Memory B cell (primary cell): ENCODE data around the gene COL18A1.
"Not testable (repeated sequence)": the region's sequence is repeated elsewhere in the genome, so short reads cannot be mapped to it uniquely, and the experiment has no call there.

ENCODE experiments used
- ATAC-seq: fragments of 150-1000 bp; cut with Tn5 transposase; 2 replicates; pipeline ENCODE4 v1.10.0; 2021; ENCODE audit warnings: low read depth, mild to moderate bottlenecking, moderate library complexity
- DNase-seq, 2 donors: peaks; one replicate each; pipeline ENCODE4 v3.0.0; 2022; ENCODE audit warnings: low spot score in 2 of 2
- H3K27ac Mint-ChIP-seq: one replicate; pipeline ENCODE4 v1.8.0; 2022; ENCODE audit warnings: mild to moderate bottlenecking, moderate library complexity, mixed read lengths
- H3K27me3 Mint-ChIP-seq: one replicate; pipeline ENCODE4 v1.8.0; 2022; ENCODE audit warnings: mixed read lengths
- H3K36me3 Mint-ChIP-seq: one replicate; pipeline ENCODE4 v1.8.0; 2022; ENCODE audit warnings: mild to moderate bottlenecking, mixed read lengths
- H3K4me1 Mint-ChIP-seq: one replicate; pipeline ENCODE4 v1.8.0; 2022; ENCODE audit warnings: mixed read lengths
- H3K4me3 Mint-ChIP-seq: one replicate; pipeline ENCODE4 v1.8.0; 2022; ENCODE audit warnings: mild to moderate bottlenecking, moderate library complexity, mixed read lengths
- H3K9me3 Mint-ChIP-seq: one replicate; pipeline ENCODE4 v1.8.0; 2022; ENCODE audit warnings: mixed read lengths

COL18A1 gene

DNA sequence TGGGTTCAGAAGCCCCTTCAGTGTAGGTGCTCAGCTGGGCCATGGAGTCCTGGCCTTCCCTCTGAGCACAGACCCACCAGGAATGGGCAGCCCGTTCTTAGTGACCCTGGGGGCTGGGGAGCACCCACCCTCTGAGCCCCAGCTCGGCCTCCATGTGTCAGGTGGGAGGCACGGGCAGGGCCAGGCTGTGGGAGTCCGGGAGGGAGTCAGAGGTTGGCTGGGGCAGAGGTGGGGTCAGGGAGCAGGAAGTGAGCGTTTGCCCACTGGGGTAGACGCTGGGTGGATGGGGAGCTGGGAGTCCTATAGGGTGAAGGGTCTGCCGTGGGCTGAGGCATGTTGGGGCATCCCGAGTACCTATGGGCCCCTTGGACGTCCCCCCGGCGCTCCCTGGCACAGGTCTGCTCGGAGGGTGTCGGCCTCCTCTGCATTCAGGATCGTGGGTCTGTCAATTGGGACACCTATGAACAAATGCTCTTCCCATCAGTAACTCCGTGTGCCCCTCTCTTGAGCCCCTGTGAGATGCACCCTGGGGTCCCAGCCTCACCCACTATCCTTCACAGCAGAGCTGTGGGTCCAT is 30.5 kb downstream of the COL18A1 start:
- H3K27me3 Mint-ChIP-seq: peaks cover 8% of the 10 kb centered on the region
- DNase-seq (no peak), ATAC-seq (no peak)
- no peaks in the 10 kb centered on the region for H3K9me3 Mint-ChIP-seq
- no peaks in the 10 kb centered on the region for H3K36me3 Mint-ChIP-seq
- no peak overlapping the region for H3K4me3 Mint-ChIP-seq
- H3K27ac Mint-ChIP-seq: no peak overlapping the region
- no peaks in the 10 kb centered on the region for H3K4me1 Mint-ChIP-seq

DNA sequence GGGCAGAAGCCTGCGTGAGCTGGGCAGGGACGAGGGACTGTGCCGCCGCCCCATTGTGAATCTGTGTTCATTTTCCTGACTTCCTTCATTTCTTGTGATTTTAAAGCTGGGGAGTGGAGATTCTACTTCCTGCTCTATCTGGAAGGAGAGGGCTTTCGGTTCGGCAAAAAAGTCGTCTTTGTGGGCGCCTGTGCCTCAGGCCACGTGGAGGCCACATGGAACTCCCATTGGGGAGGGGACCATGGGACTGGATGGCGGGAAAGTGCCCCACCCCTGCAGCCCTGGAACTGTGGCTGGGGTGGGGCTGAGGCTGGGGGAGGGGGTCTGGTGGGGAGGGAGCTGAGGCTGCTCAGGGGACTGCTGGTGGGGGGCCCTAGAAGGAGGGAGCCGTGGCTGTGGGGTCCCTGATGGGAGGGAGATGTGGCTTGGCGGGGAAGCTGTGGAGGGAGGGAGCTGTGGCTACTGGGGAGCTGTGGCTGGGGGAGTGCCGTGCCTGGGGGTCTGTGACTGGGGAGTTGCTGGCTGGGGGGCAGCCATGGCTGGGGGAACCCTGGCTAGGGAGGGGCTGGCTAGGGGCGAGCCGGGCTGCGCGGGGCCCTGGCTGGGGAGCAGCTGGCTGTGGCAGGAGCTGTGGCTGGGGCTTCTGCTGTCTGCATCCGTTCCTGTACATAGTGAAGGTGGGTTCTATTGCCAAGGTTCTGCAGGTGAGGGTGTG is 31.5 kb downstream of the COL18A1 start:
- no peak overlapping the region for H3K4me3 Mint-ChIP-seq
- DNase-seq (no peak), ATAC-seq (no peak)
- peaks cover 8% of the 10 kb centered on the region for H3K27me3 Mint-ChIP-seq
- no peaks in the 10 kb centered on the region for H3K4me1 Mint-ChIP-seq
- no peaks in the 10 kb centered on the region for H3K9me3 Mint-ChIP-seq
- no peaks in the 10 kb centered on the region for H3K36me3 Mint-ChIP-seq
- no peak overlapping the region for H3K27ac Mint-ChIP-seq

DNA sequence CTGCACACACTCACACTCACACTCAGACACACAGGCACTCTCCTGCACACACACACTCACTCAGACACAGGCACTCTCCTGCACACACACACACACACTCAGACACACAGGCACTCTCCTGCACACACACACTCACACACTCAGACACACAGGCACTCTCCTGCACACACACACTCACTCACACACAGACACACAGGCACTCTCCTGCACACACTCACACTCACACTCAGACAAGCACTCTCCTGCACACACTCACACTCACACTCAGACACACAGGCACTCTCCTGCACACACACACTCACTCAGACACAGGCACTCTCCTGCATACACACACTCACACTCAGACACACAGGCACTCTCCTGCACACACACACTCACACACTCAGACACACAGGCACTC is 32.9 kb downstream of the COL18A1 start:
- not testable (repeated sequence) for H3K36me3 Mint-ChIP-seq, ATAC-seq, H3K27ac Mint-ChIP-seq, DNase-seq, H3K4me3 Mint-ChIP-seq, H3K9me3 Mint-ChIP-seq, H3K27me3 Mint-ChIP-seq, H3K4me1 Mint-ChIP-seq

DNA sequence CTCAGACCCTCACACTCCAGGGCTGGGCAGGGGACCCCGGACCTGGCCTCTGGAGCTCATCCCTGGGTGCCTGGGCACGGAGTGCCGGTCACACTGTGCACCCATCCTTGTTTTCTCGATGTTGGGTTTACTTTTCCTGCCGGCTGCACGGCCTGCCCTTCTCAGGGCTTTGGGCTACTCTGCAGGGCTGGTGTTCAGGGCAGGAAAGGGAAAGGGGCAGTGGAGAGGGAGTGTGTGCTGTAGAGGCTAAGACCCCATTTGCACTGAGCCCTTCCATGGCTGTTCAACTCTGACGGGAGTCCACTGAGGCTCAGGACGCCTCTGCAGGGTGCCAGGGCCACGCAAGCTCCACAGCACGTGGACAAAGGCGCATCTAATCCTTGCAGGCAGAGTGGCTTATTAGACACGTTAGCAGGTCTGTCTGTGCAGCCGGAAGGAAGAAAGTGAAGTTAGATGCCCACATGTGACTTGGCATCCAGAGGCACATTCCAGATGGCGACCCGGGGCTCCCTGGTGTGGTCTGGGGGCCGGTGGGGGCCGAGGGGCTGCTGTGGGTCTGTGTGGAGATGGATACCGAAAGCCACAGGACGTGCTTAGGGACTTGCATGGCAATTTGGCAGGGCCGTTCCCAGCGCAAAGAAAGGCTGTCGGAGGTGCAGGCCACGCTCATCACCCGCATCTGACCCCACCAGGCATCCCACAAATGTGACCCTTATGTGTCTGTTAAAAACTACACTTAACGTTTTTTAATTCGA is 33.6 kb downstream of the COL18A1 start:
- no peaks in the 10 kb centered on the region for H3K9me3 Mint-ChIP-seq
- no peak for ATAC-seq
- peaks cover 9% of the 10 kb centered on the region for H3K27me3 Mint-ChIP-seq
- H3K4me1 Mint-ChIP-seq: no peaks in the 10 kb centered on the region
- H3K27ac Mint-ChIP-seq: no peak overlapping the region
- no peaks in the 10 kb centered on the region for H3K36me3 Mint-ChIP-seq
- H3K4me3 Mint-ChIP-seq: no peak overlapping the region
- no peak for DNase-seq

DNA sequence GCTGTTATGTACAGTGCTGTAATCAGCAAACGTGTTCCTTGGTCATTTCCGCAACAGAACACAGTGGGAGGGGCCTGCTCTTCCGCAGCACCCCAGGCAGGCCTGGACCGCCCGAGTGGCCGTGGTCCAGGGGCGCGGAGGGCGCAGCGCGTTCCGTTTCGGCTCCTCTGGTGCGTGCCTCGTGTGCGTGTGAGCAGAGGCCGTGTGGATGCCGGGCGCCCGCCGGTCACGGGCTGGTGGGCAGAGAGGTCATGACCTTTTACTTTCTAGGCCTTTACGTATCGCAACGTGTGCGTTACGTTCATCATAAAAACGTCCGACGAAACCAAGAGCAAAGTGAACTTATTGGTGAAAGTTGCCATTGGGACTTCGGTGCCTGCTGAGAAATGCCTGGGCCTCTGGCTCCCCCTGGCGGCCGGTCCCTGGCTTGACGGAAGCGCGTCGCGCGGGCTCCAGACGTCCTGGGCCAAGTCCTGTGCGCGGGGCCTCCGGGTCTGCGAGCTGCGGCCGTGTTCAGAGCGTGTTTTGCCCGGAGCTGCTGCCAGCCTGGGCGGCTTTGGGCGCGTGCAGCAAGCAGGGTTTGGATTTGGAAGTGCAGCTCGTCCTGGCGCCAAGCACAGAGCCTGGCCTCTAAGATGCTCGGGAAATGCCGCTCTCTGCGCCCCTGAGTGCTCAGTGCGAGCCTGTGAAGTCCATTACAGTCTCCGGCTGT is 34.4 kb downstream of the COL18A1 start:
- no peak overlapping the region for H3K27ac Mint-ChIP-seq
- H3K36me3 Mint-ChIP-seq: no peaks in the 10 kb centered on the region
- H3K27me3 Mint-ChIP-seq: peaks cover 9% of the 10 kb centered on the region
- peak; percentile 88 for ATAC-seq
- DNase-seq: peak; percentile 84 to 85
- H3K4me1 Mint-ChIP-seq: no peaks in the 10 kb centered on the region
- peak overlapping the region; percentile 65 for H3K4me3 Mint-ChIP-seq
- no peaks in the 10 kb centered on the region for H3K9me3 Mint-ChIP-seq

DNA sequence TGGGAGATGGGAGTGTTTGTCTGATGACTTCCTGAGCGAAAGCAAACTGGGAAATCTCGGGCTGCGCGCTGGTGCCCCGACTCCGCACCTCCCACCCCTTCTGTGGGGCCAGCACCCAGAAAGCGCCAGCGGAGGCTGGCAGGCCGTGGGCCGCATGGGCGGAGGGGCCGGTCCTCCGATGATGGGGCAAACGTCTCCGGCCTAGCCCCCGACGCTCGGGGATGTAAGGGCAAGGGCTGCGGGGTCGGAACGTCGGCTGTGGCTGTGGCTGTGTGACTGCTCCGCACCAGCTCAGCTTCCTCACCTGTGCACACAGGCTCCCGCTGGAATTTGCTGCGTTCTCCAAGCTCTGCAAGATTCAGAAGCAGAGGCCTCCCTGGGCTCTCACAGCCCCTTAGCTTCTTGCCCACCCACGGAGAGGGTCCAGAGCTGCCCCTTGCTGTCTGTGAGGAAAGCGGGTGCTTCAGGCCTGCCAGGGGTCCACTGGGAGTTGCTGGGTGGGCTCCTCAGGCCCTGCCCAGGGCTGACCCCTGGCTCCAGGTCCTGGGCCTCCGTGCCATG is 35.0 kb downstream of the COL18A1 start:
- Mint-ChIP-seq H3K27ac (no peak overlapping the region), H3K4me1 (no peaks in the 10 kb centered on the region), H3K9me3 (no peaks in the 10 kb centered on the region), H3K36me3 (no peaks in the 10 kb centered on the region), H3K27me3 (peaks cover 3% of the 10 kb centered on the region), H3K4me3 (no peak overlapping the region)
- no peak for DNase-seq
- ATAC-seq: no peak

DNA sequence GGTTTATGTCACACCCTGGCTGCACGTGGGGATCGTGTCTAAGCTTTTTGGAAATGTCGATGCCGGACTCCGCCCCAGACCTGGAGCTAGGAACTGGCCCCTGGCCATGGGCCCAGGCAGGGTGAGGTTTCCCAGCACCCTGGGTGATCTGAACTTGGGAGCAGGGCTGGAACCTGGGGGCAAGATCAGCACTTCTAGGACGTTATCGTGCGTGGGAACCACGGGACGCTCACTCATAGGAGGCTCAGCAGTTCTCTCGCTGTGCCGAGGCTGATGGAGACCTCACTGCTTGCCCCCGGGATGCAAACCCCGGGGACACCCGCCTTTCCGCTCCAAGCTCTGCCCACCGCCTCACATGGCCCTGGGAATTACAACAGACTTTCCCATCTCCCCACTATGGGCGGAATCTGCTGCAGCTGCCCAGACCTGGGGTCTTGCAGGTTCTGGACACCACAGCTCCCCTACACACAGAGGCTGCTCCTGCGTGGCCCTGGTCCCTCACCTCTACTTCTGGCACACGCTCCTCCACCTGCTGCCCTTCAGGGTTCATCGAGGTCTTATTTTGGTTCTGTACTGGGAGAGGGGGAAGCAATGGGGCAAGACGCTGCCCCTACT is 35.9 kb downstream of the COL18A1 start:
- no peaks in the 10 kb centered on the region for H3K9me3 Mint-ChIP-seq
- H3K4me1 Mint-ChIP-seq: no peaks in the 10 kb centered on the region
- H3K36me3 Mint-ChIP-seq: no peaks in the 10 kb centered on the region
- DNase-seq: no peak
- peaks cover 8% of the 10 kb centered on the region for H3K27me3 Mint-ChIP-seq
- H3K4me3 Mint-ChIP-seq: no peak overlapping the region
- no peak overlapping the region for H3K27ac Mint-ChIP-seq
- ATAC-seq: no peak

DNA sequence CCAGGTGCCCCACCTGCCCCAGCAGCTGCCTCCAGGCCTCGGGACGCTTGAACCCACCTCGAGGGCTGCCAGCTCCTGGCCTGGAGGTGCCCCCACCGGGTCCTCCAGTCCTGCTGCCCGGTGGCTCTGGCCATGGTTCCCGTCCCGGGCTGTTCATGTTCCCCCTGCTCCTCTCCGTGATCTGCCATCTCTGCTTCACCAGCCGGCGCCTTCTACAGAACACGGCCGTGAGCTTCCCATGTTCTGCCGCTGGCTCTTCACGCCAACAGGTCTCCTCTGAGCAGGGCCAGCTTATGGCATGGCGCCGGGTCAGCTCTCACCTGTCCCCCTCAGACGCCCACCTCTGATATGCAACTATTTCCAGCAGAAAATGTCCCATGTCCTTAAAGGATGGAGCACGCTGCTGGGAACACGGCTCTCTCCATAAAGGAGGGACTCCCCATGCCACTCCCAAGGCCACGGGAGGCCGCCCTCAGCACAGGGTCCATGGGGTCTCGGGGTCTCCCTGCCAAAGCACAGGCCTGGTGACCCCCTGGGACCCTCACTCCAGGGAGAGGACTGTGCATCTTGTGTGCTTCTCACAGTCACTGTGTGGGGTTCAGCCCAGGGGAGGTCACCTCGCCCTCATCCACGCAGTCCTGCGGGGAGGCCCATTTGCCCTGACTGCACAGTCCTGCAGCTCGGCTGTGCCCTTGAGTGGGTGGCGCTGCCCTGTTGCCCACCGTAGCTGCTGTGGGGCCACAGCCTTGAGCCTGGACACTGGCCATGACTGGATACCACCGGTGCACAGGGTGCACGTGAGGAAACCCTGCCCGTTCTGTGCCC is 36.7 kb downstream of the COL18A1 start:
- Mint-ChIP-seq H3K36me3 (no peaks in the 10 kb centered on the region), H3K27me3 (peaks cover 8% of the 10 kb centered on the region), H3K4me1 (no peaks in the 10 kb centered on the region), H3K4me3 (no peak overlapping the region), H3K27ac (no peak overlapping the region), H3K9me3 (peaks cover 2% of the 10 kb centered on the region)
- DNase-seq: no peak
- ATAC-seq: no peak

DNA sequence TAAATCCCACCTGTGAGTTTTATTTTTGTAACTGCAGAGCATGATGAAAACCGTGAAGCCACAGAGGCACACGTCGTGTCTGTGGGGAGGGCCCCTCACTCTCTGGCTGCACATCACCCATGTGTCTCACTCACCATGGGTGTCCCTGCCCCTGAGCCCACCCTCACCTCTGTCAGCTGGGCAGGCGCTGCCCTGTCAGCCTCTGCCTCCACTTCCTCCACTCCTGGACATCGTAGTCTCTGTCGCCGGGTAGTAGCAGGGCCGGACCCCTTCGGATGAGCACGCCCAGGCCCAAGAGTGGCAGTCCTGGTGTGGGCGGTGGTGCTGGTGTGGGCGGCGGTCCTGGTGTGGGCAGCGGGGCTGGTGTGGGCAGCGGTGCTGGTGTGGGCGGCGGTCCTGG is 37.3 kb downstream of the COL18A1 start:
- Mint-ChIP-seq H3K27ac (no peak overlapping the region), H3K4me3 (no peak overlapping the region), H3K9me3 (peaks cover 2% of the 10 kb centered on the region), H3K27me3 (peaks cover 8% of the 10 kb centered on the region), H3K36me3 (no peaks in the 10 kb centered on the region), H3K4me1 (no peaks in the 10 kb centered on the region)
- ATAC-seq (no peak), DNase-seq (no peak)

DNA sequence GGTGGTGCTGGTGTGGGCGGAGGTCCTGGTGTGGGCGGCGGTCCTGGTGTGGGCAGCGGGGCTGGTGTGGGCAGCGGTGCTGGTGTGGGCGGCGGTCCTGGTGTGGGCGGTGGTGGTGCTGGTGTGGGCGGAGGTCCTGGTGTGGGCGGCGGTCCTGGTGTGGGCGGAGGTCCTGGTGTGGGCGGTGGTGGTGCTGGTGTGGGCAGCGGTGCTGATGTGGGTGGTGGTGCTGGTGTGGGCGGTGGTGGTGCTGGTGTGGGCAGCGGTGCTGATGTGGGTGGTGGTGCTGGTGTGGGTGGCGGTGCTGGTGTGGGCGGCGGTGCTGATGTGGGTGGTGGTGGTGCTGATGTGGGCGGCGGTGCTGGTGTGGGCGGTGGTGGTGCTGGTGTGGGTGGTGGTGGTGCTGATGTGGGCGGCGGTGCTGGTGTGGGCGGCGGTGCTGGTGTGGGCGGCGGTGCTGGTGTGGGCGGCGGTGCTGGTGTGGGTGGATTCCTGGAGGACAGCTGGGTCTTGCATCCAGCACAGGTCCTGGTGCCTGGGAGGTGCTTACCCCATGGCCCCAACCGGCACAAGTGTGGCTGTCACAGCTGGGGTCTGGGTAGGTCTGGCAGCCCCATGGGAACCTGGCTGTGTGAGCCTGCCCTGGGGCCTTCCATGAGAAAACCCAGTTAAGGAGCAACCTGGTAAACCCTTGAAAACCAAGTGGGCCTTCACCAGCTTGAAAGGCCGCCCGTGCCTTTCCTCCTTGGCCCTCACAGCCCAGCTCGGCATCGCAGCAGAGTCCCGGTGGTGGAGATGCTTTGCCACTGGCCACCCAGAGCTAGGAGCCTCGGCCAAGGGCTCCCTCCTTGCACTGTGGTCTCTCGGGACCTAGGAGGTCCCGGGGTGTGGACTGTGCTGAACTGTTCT is 38.0 kb downstream of the COL18A1 start:
- DNase-seq: not testable (repeated sequence)

DNA sequence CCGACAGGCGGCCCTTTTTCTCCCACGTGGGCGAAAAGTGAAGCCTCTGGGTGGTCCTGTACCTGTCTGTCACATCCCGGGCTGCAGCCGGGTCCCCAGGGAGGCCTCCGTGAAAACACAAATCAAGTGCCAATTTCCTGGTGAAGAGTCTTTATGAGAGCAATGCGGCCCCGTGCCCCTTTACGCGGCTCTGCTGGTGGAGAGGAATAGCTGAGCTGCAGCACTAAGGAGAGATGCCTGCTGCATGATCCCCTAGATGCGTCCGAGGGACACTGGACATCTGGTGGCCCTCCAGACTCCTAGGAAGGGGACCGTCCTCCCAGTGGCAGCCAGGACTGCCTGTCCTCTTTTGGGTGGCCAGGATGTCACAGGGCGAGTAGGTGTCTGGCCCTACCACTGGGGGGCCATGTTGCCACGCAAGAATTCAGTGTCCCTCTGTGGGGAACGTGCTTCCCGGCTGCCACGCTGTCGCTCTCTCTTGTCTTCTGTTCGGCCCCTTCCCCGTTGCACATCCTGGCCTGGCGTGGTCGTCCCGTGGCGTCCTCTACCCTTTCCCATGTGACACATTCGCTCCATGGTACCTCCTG is 38.7 kb downstream of the COL18A1 start:
- no peak for ATAC-seq
- peaks cover 2% of the 10 kb centered on the region for H3K9me3 Mint-ChIP-seq
- H3K27ac Mint-ChIP-seq: no peak overlapping the region
- DNase-seq: no peak
- H3K27me3 Mint-ChIP-seq: peaks cover 13% of the 10 kb centered on the region
- no peaks in the 10 kb centered on the region for H3K4me1 Mint-ChIP-seq
- no peak overlapping the region for H3K4me3 Mint-ChIP-seq
- H3K36me3 Mint-ChIP-seq: no peaks in the 10 kb centered on the region

More for the DNA sequence above, 38.0 kb downstream of the COL18A1 start:
- H3K4me3 Mint-ChIP-seq, H3K27me3 Mint-ChIP-seq, ATAC-seq, H3K9me3 Mint-ChIP-seq, H3K27ac Mint-ChIP-seq, H3K4me1 Mint-ChIP-seq, H3K36me3 Mint-ChIP-seq: not testable (repeated sequence)

DNA sequence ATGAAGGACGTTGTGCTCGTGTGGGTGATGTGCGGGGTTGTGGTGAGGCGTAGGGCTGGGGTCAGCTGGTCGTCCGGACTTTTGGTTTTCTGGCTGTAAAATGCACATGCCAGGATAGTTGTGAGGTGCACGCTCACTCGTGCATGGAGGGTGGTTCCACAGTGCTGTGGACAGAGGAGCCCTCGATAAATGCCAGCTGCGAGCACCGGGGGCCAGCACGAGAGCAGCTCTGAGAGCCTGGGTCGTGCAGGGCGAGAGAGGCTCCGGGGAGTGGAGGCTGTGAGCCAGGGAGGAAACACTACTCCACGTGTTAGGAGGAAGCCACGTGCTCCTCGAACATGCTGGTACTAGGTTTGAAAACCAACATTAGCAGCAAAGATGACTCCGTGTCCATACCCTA is 39.4 kb downstream of the COL18A1 start:
- Mint-ChIP-seq H3K4me1 (no peaks in the 10 kb centered on the region), H3K27ac (no peak overlapping the region), H3K4me3 (no peak overlapping the region), H3K36me3 (no peaks in the 10 kb centered on the region), H3K27me3 (peaks cover 17% of the 10 kb centered on the region), H3K9me3 (peaks cover 2% of the 10 kb centered on the region)
- ATAC-seq (no peak), DNase-seq (no peak)
